Measurements from ENCODE around the gene ANGPTL8. TPM values are rescaled to one million over a fixed set of nuclear protein-coding genes. Genes with fewer than 3 reads are reported as not detected.
A peak's percentile ranks its signal among the peaks of the same experiment; 100 is the strongest.

ANGPTL8 gene
- total and polyA plus RNA-seq, 4 donors: 32.4 to 107 (median 67.6) TPM

- TF ChIP-seq CTCF (IDR thresholded peaks at IDR 0.05; ENCODE audit: low read depth, low read length, missing input control) (no peak), MAX (IDR thresholded peaks at IDR 0.05) (no peak), ZBTB33 (IDR thresholded peaks at IDR 0.05) (no peak)
- Histone ChIP-seq H3K27ac (ENCODE audit: low read depth in 1 of 2, low read length in 2 of 2) (no peak overlapping the region), H3K9ac (ENCODE audit: low read depth in 1 of 2, low read length in 2 of 2) (no peak overlapping the region), H3K4me1 (ENCODE audit: control insufficient read depth in 4 of 4, insufficient read depth in 4 of 4, low read length in 3 of 4) (peaks cover 8 to 49% (median 23%) of the 10 kb centered on the region in 4 donors), H3K27me3 (ENCODE audit: control insufficient read depth in 4 of 4, insufficient read depth in 4 of 4, low read length in 3 of 4) (no peaks in the 10 kb centered on the region), H3K36me3 (ENCODE audit: control insufficient read depth in 4 of 4, insufficient read depth in 3 of 4, low read depth in 1 of 4, low read length in 3 of 4) (peaks cover 3 to 11% (median 6%) of the 10 kb centered on the region in 4 donors), H3K4me3 (ENCODE audit: low read depth in 1 of 3, low read length in 3 of 3) (no peak overlapping the region), H3K9me3 (ENCODE audit: control insufficient read depth in 4 of 4, low read length in 3 of 4) (no peaks in the 10 kb centered on the region)
- no peak for DNase-seq (ENCODE audit: low spot score)
- 92% methylated on average over 8 of the region's 8 CpGs for WGBS
Observed at GRCh38 chr19:11190501-11190900, 48.9 kb upstream of the ANGPTL8 start.

- H3K4me1 ChIP-seq (ENCODE audit: control insufficient read depth in 4 of 4, insufficient read depth in 4 of 4, low read length in 3 of 4): peaks cover 8 to 54% (median 28%) of the 10 kb centered on the region in 4 donors
- no peak overlapping the region for H3K9ac ChIP-seq (ENCODE audit: low read depth in 1 of 2, low read length in 2 of 2)
- no peaks in the 10 kb centered on the region for H3K27me3 ChIP-seq (ENCODE audit: control insufficient read depth in 4 of 4, insufficient read depth in 4 of 4, low read length in 3 of 4)
- no peaks in the 10 kb centered on the region for H3K9me3 ChIP-seq (ENCODE audit: control insufficient read depth in 4 of 4, low read length in 3 of 4)
- no peak for DNase-seq (ENCODE audit: low spot score)
- no peak for TF ChIP-seq FOXA2 (IDR thresholded peaks at IDR 0.05)
- no peak for TF ChIP-seq CTCF (IDR thresholded peaks at IDR 0.05; ENCODE audit: low read depth, low read length, missing input control)
- TF ChIP-seq EGR1 (IDR thresholded peaks at IDR 0.05; ENCODE audit: low read depth in 2 of 2): no peak
- TF ChIP-seq YY1 (IDR thresholded peaks at IDR 0.05): no peak
- peak; percentile 26 for TF ChIP-seq NR2F2 (IDR thresholded peaks at IDR 0.05)
- 74% methylated on average over 8 of the region's 8 CpGs for WGBS
- H3K27ac ChIP-seq (ENCODE audit: low read depth in 1 of 2, low read length in 2 of 2): no peak overlapping the region
- H3K36me3 ChIP-seq (ENCODE audit: control insufficient read depth in 4 of 4, insufficient read depth in 3 of 4, low read depth in 1 of 4, low read length in 3 of 4): peaks cover 3 to 9% (median 5%) of the 10 kb centered on the region in 4 donors
- H3K4me3 ChIP-seq (ENCODE audit: low read depth in 1 of 3, low read length in 3 of 3): no peak overlapping the region
Observed at GRCh38 chr19:11191273-11191755, 48.1 kb upstream of the ANGPTL8 start.

- Histone ChIP-seq H3K4me3 (ENCODE audit: low read depth in 1 of 3, low read length in 3 of 3) (no peak overlapping the region), H3K9me3 (ENCODE audit: control insufficient read depth in 4 of 4, low read length in 3 of 4) (no peaks in the 10 kb centered on the region), H3K4me1 (ENCODE audit: control insufficient read depth in 4 of 4, insufficient read depth in 4 of 4, low read length in 3 of 4) (peaks cover 8 to 58% (median 32%) of the 10 kb centered on the region in 4 donors), H3K27ac (ENCODE audit: low read depth in 1 of 2, low read length in 2 of 2) (no peak overlapping the region), H3K9ac (ENCODE audit: low read depth in 1 of 2, low read length in 2 of 2) (no peak overlapping the region), H3K36me3 (ENCODE audit: control insufficient read depth in 4 of 4, insufficient read depth in 3 of 4, low read depth in 1 of 4, low read length in 3 of 4) (peaks cover 3 to 9% (median 5%) of the 10 kb centered on the region in 4 donors), H3K27me3 (ENCODE audit: control insufficient read depth in 4 of 4, insufficient read depth in 4 of 4, low read length in 3 of 4) (no peaks in the 10 kb centered on the region)
- no peak for DNase-seq (ENCODE audit: low spot score)
- WGBS: 75% methylated on average over 5 of the region's 5 CpGs
- TF ChIP-seq NR2F2 (IDR thresholded peaks at IDR 0.05) (no peak), ATF3 (IDR thresholded peaks at IDR 0.05) (no peak), FOXA1 (IDR thresholded peaks at IDR 0.05) (no peak), SP1 (IDR thresholded peaks at IDR 0.05) (no peak), TAF1 (conservative IDR thresholded peaks at IDR 0.05) (no peak), RXRA (IDR thresholded peaks at IDR 0.05) (no peak), JUND (IDR thresholded peaks at IDR 0.05) (no peak), REST (IDR thresholded peaks at IDR 0.05) (no peak), FOXA2 (IDR thresholded peaks at IDR 0.05) (no peak), HNF4A (conservative IDR thresholded peaks at IDR 0.05) (no peak), HNF4G (IDR thresholded peaks at IDR 0.05) (no peak)
Observed at GRCh38 chr19:11191934-11192333, 47.5 kb upstream of the ANGPTL8 start.
